Measurements from ENCODE around the gene KLF5. TPM values are rescaled to one million over a fixed set of nuclear protein-coding genes. Genes with fewer than 3 reads are reported as not detected.

Gene KLF5
- total RNA-seq, 1 donor from 2014 or later, result 189 TPM

- H3K27ac Mint-ChIP-seq, result peak overlapping the region; percentile 98
- no peak for TF ChIP-seq CTCF (conservative IDR thresholded peaks at IDR 0.05)
- peaks cover 27% of the 10 kb centered on the region for H3K27me3 Mint-ChIP-seq
- no peak for DNase-seq (ENCODE audit: extremely low spot score, unreplicated experiment)
- peaks cover 23% of the 10 kb centered on the region for H3K4me1 Mint-ChIP-seq (ENCODE audit: unreplicated experiment)
- H3K9me3 Mint-ChIP-seq, result no peaks in the 10 kb centered on the region
- peak overlapping the region; percentile 95 for H3K4me3 Mint-ChIP-seq
- peaks cover 68% of the 10 kb centered on the region for H3K36me3 Mint-ChIP-seq
Measured at GRCh38 chr13:73065036-73065435, 6.2 kb downstream of the KLF5 start.

GRCh38 chr13:73065665-73066340 lies 7.0 kb downstream of the KLF5 start:
- Mint-ChIP-seq H3K36me3 (peaks cover 69% of the 10 kb centered on the region), H3K4me1 (ENCODE audit: unreplicated experiment) (peaks cover 23% of the 10 kb centered on the region), H3K4me3 (peak overlapping the region; percentile 95), H3K27me3 (peaks cover 19% of the 10 kb centered on the region), H3K9me3 (no peaks in the 10 kb centered on the region), H3K27ac (peak overlapping the region; percentile 98)
- TF ChIP-seq CTCF (conservative IDR thresholded peaks at IDR 0.05), result no peak
- DNase-seq (ENCODE audit: extremely low spot score, unreplicated experiment), result no peak

GRCh38 chr13:73069206-73069805 lies 10.5 kb downstream of the KLF5 start:
- TF ChIP-seq CTCF (conservative IDR thresholded peaks at IDR 0.05), result no peak
- DNase-seq (ENCODE audit: extremely low spot score, unreplicated experiment), result no peak
- peak overlapping the region; percentile 76 for H3K27ac Mint-ChIP-seq
- H3K9me3 Mint-ChIP-seq, result no peaks in the 10 kb centered on the region
- H3K4me3 Mint-ChIP-seq, result peak overlapping the region; percentile 68
- peaks cover 31% of the 10 kb centered on the region for H3K4me1 Mint-ChIP-seq (ENCODE audit: unreplicated experiment)
- H3K27me3 Mint-ChIP-seq, result no peaks in the 10 kb centered on the region
- peaks cover 58% of the 10 kb centered on the region for H3K36me3 Mint-ChIP-seq

- Mint-ChIP-seq H3K27ac (peak overlapping the region; percentile 76), H3K4me1 (ENCODE audit: unreplicated experiment) (peaks cover 24% of the 10 kb centered on the region), H3K36me3 (peaks cover 58% of the 10 kb centered on the region), H3K9me3 (no peaks in the 10 kb centered on the region), H3K27me3 (no peaks in the 10 kb centered on the region), H3K4me3 (peak overlapping the region; percentile 79)
- TF ChIP-seq CTCF (conservative IDR thresholded peaks at IDR 0.05), result no peak
- DNase-seq (ENCODE audit: extremely low spot score, unreplicated experiment), result no peak
Measured at GRCh38 chr13:73070451-73071098, 11.8 kb downstream of the KLF5 start.

GRCh38 chr13:73072239-73072900 lies 13.6 kb downstream of the KLF5 start:
- H3K4me1 Mint-ChIP-seq (ENCODE audit: unreplicated experiment), result peaks cover 26% of the 10 kb centered on the region

More at GRCh38 chr13:73072239-73072900, 13.6 kb downstream of the KLF5 start:
- TF ChIP-seq CTCF (conservative IDR thresholded peaks at IDR 0.05), result no peak
- H3K27ac Mint-ChIP-seq, result peak overlapping the region; percentile 93
- H3K9me3 Mint-ChIP-seq, result no peaks in the 10 kb centered on the region
- no peak for DNase-seq (ENCODE audit: extremely low spot score, unreplicated experiment)
- peak overlapping the region; percentile 83 for H3K4me3 Mint-ChIP-seq
- no peaks in the 10 kb centered on the region for H3K27me3 Mint-ChIP-seq
- H3K36me3 Mint-ChIP-seq, result peaks cover 57% of the 10 kb centered on the region

Measured in type B pancreatic cell (in vitro differentiated cells).